GM21390 (cell line): ENCODE measurements around the gene CLCA1.

Experiments
- ATAC-seq: cut with Tn5 transposase; IDR thresholded peaks from one replicate; pipeline ENCODE4 v1.9.1; 2021; ENCODE audit not compliant: unreplicated experiment

The CLCA1 gene, protein sequence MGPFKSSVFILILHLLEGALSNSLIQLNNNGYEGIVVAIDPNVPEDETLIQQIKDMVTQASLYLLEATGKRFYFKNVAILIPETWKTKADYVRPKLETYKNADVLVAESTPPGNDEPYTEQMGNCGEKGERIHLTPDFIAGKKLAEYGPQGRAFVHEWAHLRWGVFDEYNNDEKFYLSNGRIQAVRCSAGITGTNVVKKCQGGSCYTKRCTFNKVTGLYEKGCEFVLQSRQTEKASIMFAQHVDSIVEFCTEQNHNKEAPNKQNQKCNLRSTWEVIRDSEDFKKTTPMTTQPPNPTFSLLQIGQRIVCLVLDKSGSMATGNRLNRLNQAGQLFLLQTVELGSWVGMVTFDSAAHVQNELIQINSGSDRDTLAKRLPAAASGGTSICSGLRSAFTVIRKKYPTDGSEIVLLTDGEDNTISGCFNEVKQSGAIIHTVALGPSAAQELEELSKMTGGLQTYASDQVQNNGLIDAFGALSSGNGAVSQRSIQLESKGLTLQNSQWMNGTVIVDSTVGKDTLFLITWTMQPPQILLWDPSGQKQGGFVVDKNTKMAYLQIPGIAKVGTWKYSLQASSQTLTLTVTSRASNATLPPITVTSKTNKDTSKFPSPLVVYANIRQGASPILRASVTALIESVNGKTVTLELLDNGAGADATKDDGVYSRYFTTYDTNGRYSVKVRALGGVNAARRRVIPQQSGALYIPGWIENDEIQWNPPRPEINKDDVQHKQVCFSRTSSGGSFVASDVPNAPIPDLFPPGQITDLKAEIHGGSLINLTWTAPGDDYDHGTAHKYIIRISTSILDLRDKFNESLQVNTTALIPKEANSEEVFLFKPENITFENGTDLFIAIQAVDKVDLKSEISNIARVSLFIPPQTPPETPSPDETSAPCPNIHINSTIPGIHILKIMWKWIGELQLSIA

GRCh38 chr1:86468501-86468977, at the start of gene CLCA1:
Gene CLCA1 (plus strand): TSS chr1:86468927. CDS start chr1:86468972, 45 bp downstream.
- no peak for ATAC-seq

DNA sequence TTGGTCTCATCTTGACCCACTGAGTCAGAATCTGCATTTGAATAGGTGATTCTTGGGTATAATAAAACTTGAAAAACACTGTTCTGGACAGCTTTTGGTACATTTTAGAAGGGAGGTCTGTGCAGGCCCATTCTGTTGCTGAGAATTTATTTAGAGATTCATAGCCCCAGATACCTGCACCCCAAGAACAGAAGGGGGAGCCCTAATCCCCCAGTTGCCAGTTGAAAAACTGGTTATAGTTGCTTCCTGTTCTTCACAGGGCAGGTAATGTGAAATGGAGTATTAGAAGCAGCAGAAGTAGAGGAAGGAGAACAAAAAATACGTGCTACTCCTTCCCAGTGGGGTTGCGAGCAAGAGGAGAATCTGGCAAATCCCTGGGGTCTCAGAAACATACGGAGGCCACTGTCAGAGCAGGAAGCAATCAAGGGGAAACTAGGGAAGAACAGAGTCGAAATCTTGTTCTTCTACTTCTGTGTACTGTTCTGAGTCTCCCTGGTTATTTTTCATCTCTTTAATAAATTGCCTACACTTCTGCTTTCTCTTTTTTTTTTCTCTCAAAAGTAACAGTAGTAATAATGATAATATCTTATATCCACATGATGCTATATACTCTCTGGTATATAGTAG, 49.3 kb upstream of the CLCA1 start:
- ATAC-seq, result peak; percentile 94

- no peak for ATAC-seq
Measured at GRCh38 chr1:86421601-86422280, 47.0 kb upstream of the CLCA1 start.

DNA sequence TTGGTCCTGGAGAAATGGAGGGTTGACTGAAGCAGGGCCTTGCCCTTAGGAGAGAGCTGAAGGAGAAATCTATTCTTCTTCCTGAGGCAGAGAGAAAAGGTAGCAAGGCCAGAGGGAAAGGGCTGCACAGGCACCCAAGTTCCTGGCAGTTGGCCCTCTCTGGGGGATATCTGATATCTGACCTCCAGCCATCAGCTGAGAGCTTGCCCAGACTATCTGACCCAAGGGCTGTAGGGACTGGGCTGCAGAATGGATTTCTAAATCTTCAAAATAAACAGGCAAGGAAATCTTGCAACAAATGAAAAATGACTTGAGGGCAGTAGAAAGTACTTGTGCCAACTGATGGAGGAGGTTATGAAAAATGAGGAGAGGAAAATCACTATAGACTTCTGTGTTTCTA, 45.3 kb upstream of the CLCA1 start:
- ATAC-seq, result no peak

- no peak for ATAC-seq
Measured at GRCh38 chr1:86423873-86424272, 44.9 kb upstream of the CLCA1 start, which contains the start of gene CLCA2. Gene CLCA2 (plus strand): TSS chr1:86424171. CDS start chr1:86424248, 77 bp downstream.

DNA sequence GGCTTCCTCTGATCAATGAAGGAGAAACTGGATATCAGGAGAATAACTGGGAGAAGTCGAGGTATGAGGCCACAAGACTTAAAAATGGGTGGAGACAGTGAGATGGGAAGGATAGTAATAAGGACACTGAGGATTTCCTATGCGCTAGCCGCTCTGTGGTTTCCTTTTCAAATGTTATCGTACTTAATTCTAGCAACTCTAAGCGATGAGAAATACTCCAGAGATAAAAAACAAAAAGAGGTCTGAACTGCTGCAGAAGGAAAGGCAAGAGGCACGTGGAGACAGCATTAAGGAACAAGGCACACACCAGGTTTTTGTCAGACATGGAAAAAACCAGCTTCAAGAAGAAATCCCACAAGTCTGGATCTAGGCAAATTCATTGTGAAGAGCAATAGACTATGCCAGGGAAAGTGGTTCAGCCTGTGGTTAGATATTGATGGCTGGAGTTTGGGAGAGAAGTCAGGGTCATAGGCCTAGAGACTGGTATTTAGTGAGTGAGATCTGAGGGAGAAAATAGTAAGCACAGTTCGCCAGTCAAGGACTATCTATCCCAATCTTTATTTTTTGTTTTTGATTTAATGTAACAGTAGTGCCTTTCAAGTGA, 39.5 kb upstream of the CLCA1 start:
- no peak for ATAC-seq

GRCh38 chr1:86429835-86430234, 38.9 kb upstream of the CLCA1 start:
- ATAC-seq, result no peak

- no peak for ATAC-seq
Measured at GRCh38 chr1:86430376-86430775, 38.4 kb upstream of the CLCA1 start.

DNA sequence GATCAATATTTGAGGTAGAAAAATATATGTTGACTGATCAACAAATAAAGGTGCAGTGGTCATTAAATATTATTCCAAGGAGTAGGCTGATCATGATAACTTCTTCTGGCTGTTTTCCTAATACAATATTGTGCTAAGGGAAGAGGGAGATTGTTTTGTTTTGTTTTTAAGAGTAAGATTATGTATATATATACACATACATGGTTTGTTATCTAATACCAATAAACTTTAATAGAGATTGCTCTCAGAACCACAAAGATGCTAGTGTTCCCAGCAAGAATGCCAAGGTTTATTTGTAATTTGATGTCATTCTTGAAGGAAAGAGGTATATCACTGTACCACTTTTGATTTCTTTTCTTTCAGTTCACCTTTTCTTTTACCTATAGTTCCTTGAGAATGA, 34.7 kb upstream of the CLCA1 start:
- no peak for ATAC-seq

- no peak for ATAC-seq
Measured at GRCh38 chr1:86435327-86435726, 33.4 kb upstream of the CLCA1 start.

DNA sequence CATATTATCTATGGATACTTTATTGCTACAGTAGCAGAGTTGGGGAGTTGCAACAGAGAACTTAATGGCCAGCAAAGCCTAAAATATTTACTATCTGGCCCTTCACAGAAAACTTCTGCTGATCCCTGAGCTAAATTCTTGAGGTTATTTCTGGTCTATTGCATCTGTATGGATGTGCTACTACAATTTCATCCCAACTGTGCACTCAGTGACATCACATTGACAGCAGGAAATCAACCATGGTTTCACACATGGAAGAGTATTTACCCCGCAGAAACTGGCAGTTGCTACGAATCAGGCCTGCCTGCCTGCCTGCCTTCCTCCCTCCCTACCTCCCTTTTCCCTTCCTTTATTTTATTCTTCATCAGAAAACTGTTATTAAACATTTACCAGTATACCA, 32.7 kb upstream of the CLCA1 start:
- no peak for ATAC-seq

DNA sequence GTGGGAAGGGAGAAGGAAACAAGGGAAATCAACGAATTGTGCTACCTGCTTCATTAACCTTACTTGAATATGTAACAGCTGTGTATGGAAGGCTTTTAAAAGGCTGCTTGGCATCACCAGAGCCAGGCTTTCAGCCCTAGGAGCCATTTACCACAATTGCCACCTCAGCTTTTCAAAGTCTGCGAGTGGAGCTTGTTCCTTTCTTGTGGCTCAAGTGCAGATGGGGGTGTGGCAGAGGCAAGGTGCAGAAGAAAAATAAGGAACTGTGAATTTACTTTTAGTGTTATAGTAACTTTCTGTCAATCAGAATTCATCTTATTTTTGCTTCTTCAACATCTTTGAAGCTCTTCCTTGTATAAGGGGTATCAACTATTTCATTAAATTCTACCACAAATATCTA, 27.1 kb upstream of the CLCA1 start:
- ATAC-seq, result no peak

DNA sequence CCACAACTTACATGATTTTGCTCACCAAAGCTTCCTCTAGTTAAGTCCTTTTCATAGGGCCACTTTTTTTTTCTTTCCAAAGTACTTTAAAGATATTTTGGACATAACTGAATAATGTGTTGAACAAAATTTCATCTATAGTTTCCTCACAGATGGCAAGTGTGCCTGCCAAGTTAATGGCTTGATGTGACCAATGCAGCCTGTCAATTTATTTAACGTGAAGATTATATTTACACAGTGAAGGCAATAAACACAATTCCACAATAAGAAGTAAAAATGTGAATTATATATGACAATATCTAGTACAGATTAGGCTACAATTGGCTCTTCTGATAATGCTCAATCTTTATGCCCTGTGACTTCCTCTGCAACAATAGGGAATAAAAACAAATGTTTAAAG, 26.7 kb upstream of the CLCA1 start:
- no peak for ATAC-seq

DNA sequence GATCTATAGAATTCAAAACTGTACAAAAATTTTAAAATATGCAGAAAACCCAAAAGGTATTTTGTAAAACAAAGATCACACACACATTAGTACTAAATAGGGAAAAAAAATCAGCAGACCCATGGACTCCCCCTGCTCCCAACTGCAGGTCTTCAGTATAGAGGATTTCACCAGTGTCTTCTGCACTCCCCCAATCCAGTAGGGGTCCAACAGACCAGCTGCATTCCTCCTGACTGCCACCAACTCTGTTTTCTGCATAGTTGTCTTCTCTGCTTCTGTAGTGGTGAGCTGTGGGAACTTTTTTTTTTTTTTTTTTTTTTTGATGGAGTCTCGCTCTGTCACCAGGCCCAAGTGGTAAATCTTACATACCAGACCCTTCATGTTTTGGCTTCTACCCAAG, 22.8 kb upstream of the CLCA1 start:
- no peak for ATAC-seq

DNA sequence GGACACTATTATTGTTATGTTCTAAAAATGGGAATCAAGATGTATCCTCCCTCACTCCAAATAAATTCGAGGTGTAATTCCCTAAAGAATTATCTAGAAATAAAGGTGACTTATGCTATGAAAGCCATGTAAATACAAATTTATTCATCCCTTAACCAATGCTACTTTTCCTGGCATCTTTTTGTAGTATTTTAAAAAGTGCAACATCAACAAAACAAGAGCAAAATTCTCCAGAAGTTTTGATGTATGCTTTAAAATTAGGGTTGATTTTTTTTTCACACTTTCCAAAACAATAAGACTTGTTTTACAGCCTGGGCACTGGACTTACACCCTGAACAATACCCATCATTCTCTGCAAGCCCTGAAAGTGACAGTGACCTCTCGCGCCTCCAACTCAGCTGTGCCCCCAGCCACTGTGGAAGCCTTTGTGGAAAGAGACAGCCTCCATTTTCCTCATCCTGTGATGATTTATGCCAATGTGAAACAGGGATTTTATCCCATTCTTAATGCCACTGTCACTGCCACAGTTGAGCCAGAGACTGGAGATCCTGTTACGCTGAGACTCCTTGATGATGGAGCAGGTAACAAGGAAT, 21.4 kb upstream of the CLCA1 start:
- ATAC-seq, result no peak

DNA sequence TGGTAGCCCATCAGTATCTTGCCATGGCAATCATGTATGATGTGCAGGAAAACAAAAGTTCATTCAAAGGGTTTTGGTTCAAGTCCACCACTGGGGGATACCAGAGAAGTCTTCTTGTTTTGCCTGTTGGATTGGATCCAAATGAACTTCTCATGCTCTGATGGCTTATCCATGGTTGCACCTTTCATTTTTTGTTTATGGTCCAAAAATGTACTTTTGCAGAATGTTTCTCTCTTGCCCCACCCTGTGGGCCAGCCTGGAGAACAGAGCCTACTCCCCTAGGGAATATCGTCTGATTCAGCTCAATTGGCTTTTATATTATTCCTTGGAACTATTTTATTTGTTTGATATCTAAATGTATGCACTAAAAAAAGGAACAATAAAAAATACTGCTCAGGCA, 20.1 kb upstream of the CLCA1 start:
- no peak for ATAC-seq

GRCh38 chr1:86449103-86449502, 19.6 kb upstream of the CLCA1 start:
- no peak for ATAC-seq

GRCh38 chr1:86450847-86451246, 17.9 kb upstream of the CLCA1 start:
- ATAC-seq, result no peak

- no peak for ATAC-seq
Measured at GRCh38 chr1:86453664-86454063, 15.1 kb upstream of the CLCA1 start.

DNA sequence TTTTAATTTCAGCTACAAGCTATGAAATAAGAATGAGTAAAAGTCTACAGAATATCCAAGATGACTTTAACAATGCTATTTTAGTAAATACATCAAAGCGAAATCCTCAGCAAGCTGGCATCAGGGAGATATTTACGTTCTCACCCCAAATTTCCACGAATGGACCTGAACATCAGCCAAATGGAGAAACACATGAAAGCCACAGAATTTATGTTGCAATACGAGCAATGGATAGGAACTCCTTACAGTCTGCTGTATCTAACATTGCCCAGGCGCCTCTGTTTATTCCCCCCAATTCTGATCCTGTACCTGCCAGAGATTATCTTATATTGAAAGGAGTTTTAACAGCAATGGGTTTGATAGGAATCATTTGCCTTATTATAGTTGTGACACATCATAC, 13.7 kb upstream of the CLCA1 start:
- ATAC-seq, result no peak
